Neural cell (in vitro differentiated cells): Measurements from ENCODE around the gene ZBTB21. TPM values are rescaled to one million over a fixed set of nuclear protein-coding genes. Genes with fewer than 3 reads are reported as not detected.

Experiments used
- H2AFZ ChIP-seq: fragments of 200-600, 300-800 bp; sonication (generic), shearing (Covaris generic); 2 replicates; pipeline ENCODE4 v1.6.0; 2014; ENCODE audit warnings: low read depth, mild to moderate bottlenecking, antibody characterized with exemption, low read length, moderate library complexity
- H3F3A ChIP-seq: fragments of 200-600 bp; shearing (Covaris generic); 2 replicates; pipeline ENCODE4 v1.6.1; 2016; ENCODE audit warnings: mild to moderate bottlenecking, moderate library complexity, mixed read lengths, antibody characterized with exemption, low read length; ENCODE audit not compliant: insufficient read depth, poor library complexity, severe bottlenecking
- H3K27ac ChIP-seq: fragments of 200-600, 300-800 bp; sonication (generic), shearing (Covaris generic); 2 replicates; pipeline ENCODE4 v1.5.1; 2014; ENCODE audit warnings: mild to moderate bottlenecking, low read length, moderate library complexity
- H3K27me3 ChIP-seq: fragments of 300-800, 200-600 bp; sonication (generic), shearing (Covaris generic); 2 replicates; pipeline ENCODE4 v1.6.0; 2014; ENCODE audit warnings: mild to moderate bottlenecking, low read depth, low read length, moderate library complexity; ENCODE audit not compliant: insufficient read depth
- H3K36me3 ChIP-seq: fragments of 300-800, 200-600 bp; sonication (generic), shearing (Covaris generic); 2 replicates; pipeline ENCODE4 v1.5.1; 2014; ENCODE audit warnings: mild to moderate bottlenecking, antibody characterized with exemption, low read length, moderate library complexity; ENCODE audit not compliant: insufficient read depth
- H3K4me2 ChIP-seq: fragments of 300-800, 200-600 bp; sonication (generic), shearing (Covaris generic); 2 replicates; pipeline ENCODE4 v1.6.0; 2014; ENCODE audit warnings: mild to moderate bottlenecking, low read length
- H3K4me3 ChIP-seq: fragments of 300-800, 200-600 bp; sonication (generic), shearing (Covaris generic); 2 replicates; pipeline ENCODE4 v1.5.1; 2014; ENCODE audit warnings: mild to moderate bottlenecking, low read length, moderate library complexity
- H3K79me2 ChIP-seq: fragments of 200-600 bp; shearing (Covaris generic); replicated peaks from 2 replicates; pipeline ENCODE4 v1.6.0; 2014; ENCODE audit warnings: mild to moderate bottlenecking, low read length, moderate library complexity; ENCODE audit not compliant: insufficient read depth
- H3K9ac ChIP-seq: fragments of 300-800, 200-600 bp; sonication (generic), shearing (Covaris generic); 2 replicates; pipeline ENCODE4 v1.6.1; 2016; ENCODE audit warnings: mild to moderate bottlenecking, low read length, mixed read lengths
- H3K9me2 ChIP-seq: fragments of 200-600 bp; shearing (Covaris generic); 2 replicates; pipeline ENCODE4 v1.6.1; 2016; ENCODE audit warnings: mild to moderate bottlenecking, low read length, mixed read lengths; ENCODE audit not compliant: insufficient read depth
- H3K9me3 ChIP-seq: fragments of 200-600, 300-800 bp; sonication (generic), shearing (Covaris generic); 2 replicates; pipeline ENCODE4 v1.6.1; 2016; ENCODE audit warnings: mild to moderate bottlenecking, mixed run types, low read length, moderate library complexity, mixed read lengths
- H4K20me1 ChIP-seq: fragments of 200-600 bp; shearing (Covaris generic); 2 replicates; pipeline ENCODE4 v1.6.1; 2016; ENCODE audit warnings: mild to moderate bottlenecking, mixed run types; ENCODE audit not compliant: insufficient read depth
- CTCF ChIP-seq: fragments of 450-650 bp; IDR thresholded peaks from 2 replicates; pipeline ENCODE4 v1.5.1; 2014; ENCODE audit warnings: antibody characterized with exemption, mild to moderate bottlenecking, moderate library complexity; ENCODE audit not compliant: poor library complexity, severe bottlenecking
- EP300 ChIP-seq: fragments of 450-650 bp; conservative IDR thresholded peaks from 2 replicates; pipeline ENCODE4 v1.6.1; 2014; ENCODE audit warnings: antibody characterized with exemption, mild to moderate bottlenecking, moderate library complexity; ENCODE audit not compliant: poor library complexity, severe bottlenecking
- EZH2 ChIP-seq: fragments of 200-600, 300-800 bp; shearing (Covaris generic), sonication (generic); IDR thresholded peaks from 2 replicates; pipeline ENCODE4 v1.6.1; 2014; ENCODE audit warnings: antibody characterized with exemption, low read length, borderline replicate concordance, mild to moderate bottlenecking; ENCODE audit not compliant: insufficient read depth, poor library complexity, severe bottlenecking
- MXI1 ChIP-seq: fragments of 450-650 bp; conservative IDR thresholded peaks from 2 replicates; pipeline ENCODE4 v1.6.1; 2014; ENCODE audit warnings: antibody characterized with exemption, mild to moderate bottlenecking; ENCODE audit not compliant: poor library complexity, severe bottlenecking
- POLR2AphosphoS5 ChIP-seq: IDR thresholded peaks from 2 replicates; pipeline ENCODE4 v1.6.1; 2012
- RAD21 ChIP-seq: fragments of 450-650 bp; conservative IDR thresholded peaks from 2 replicates; pipeline ENCODE4 v1.6.1; 2014; ENCODE audit warnings: antibody characterized with exemption, mild to moderate bottlenecking, moderate library complexity
- REST ChIP-seq: IDR thresholded peaks from 2 replicates; pipeline ENCODE4 v1.6.1; 2012; ENCODE audit warnings: borderline replicate concordance
- SMC3 ChIP-seq: fragments of 450-650 bp; conservative IDR thresholded peaks from 2 replicates; pipeline ENCODE4 v1.6.1; 2014; ENCODE audit warnings: antibody characterized with exemption, mild to moderate bottlenecking, moderate library complexity; ENCODE audit not compliant: poor library complexity
- TAF1 ChIP-seq: IDR thresholded peaks from 2 replicates; pipeline ENCODE4 v1.6.1; 2012; ENCODE audit warnings: low read depth
- polyA plus RNA-seq: library from polyadenylated mRNA; depleted of rRNA; stranded (reverse); fragments of >200 nt; gene quantifications from 2 replicates; pipeline ENCODE4 v1.2.3, GENCODE V29; 2014

Gene ZBTB21
- polyA plus RNA-seq, 1 donor from 2014 or later, result 8.0 TPM

- no peaks in the 10 kb centered on the region for H3K27me3 ChIP-seq
- H3K9ac ChIP-seq, result no peak overlapping the region
- H3K9me3 ChIP-seq, result no peaks in the 10 kb centered on the region
- H3K4me2 ChIP-seq, result no peak overlapping the region
- no peaks in the 10 kb centered on the region for H3K9me2 ChIP-seq
- no peaks in the 10 kb centered on the region for H4K20me1 ChIP-seq
- H3F3A ChIP-seq, result no peaks in the 10 kb centered on the region
- H3K36me3 ChIP-seq, result no peaks in the 10 kb centered on the region
- H2AFZ ChIP-seq, result no peak overlapping the region
- no peak overlapping the region for H3K4me3 ChIP-seq
- TF ChIP-seq EZH2 (no peak), SMC3 (no peak), EP300 (no peak), MXI1 (no peak), CTCF (no peak), RAD21 (no peak), TAF1 (no peak), REST (no peak), POLR2AphosphoS5 (no peak)
- H3K79me2 ChIP-seq, result no peaks in the 10 kb centered on the region
- H3K27ac ChIP-seq, result no peak overlapping the region
Measured at GRCh38 chr21:41939391-41939790, 70.8 kb downstream of the ZBTB21 start.

Other genes starting within 250 kb of the ZBTB21 start
- not detected in 2 replicates for gene RIPK4, start 243.3 kb downstream of the ZBTB21 start, polyA plus RNA-seq
- 4.1 and 5.6 TPM in 2 replicates for gene PRDM15, start 131.0 kb downstream of the ZBTB21 start, polyA plus RNA-seq
- 0.88 and 1.5 TPM in 2 replicates for gene C2CD2, start 56.3 kb downstream of the ZBTB21 start, polyA plus RNA-seq
- 0.11 TPM in 1 of 2 replicates, not detected in the other for gene UMODL1, start 61.0 kb upstream of the ZBTB21 start, polyA plus RNA-seq
- 14.2 and 17.1 TPM in 2 replicates for gene ABCG1, start 208.8 kb upstream of the ZBTB21 start, polyA plus RNA-seq